Measurements from ENCODE around the gene SMARCD1.
"Not testable (repeated sequence)": the region's sequence is repeated elsewhere in the genome, so short reads cannot be mapped to it uniquely, and the experiment has no call there.

The SMARCD1 gene

DNA sequence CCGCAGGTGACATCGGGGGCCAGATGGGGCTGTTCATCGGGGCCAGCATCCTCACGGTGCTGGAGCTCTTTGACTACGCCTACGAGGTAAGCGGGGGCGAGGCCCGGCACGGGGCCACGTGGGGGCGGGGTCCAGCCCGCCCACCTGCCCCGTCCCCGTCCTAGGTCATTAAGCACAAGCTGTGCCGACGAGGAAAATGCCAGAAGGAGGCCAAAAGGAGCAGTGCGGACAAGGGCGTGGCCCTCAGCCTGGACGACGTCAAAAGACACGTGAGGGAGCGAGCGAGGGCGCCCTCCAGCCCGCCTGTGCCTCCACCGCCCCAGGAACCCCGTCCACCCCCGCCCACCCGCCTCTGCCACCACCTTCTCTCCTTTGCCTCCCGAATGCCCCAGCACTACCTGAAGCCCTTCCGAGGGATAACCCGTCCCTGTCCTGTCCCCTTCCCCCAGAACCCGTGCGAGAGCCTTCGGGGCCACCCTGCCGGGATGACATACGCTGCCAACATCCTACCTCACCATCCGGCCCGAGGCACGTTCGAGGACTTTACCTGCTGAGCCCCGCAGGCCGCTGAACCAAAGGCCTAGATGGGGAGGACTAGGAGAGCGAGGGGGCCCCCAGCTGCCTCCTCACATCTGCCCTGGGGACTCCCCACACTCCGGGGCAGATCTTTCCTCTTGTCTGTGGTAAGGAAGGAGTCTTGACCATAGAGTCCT is 3.9 kb upstream of the SMARCD1 start:
- no peak for DNase-seq

DNA sequence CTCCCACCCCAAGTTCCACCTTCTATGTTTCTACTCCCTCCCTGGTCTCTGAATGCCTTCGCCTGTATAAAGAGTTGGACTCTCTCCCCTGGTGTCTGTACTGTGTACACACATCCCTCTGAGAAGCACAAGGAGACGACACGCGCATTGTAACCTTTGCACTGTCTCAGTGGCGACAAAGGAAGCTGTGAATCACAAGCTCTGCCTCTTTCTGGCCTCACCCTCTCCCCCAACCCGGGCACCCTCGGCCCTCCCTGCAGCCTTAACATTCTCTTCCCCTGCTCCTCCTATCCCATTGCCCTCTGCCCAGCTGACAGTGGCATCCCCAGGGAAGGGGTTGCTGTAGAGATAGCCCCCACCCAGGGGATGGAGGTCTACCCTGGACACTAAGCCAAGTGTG is 2.5 kb upstream of the SMARCD1 start:
- no peak for DNase-seq

DNA sequence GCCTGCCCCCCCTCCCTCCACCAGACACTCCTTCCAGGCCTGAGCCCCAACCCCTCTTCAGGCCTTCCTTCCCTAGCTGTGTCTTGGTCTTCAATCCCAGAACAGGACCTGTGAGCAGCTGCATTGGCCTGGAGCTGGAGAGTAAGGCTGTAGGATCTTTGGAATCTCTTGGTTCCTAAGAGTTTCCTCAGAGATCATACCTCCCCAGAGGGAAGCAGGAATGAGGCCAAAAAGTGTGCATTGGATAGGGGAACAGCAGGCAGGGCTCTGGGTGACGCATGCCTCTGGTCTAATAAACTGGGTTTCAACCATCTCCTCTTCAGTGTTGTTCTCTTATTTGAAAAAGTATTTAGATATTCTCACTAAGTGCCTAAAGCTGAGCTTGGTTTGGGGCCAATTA is 1.8 kb upstream of the SMARCD1 start:
- DNase-seq = no peak

DNA sequence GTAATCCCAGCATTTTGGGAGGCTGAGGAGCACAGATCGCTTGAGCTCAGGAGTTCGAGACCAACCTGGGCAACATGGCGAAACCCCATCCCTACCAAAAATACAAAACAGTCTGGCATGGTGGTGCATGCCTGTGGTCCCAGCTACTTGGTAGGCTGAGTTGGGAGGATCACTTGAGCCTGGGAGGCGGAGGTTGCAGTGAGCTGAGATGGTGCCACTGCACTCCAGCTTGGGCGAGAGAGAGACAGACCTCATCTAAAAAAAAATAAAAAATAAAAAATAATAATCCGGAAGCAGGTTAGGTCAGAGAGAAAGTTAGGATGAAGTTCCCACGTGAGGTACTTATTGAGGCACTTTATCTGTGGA is 750 bp upstream of the SMARCD1 start:
- DNase-seq = not testable (repeated sequence)

DNA sequence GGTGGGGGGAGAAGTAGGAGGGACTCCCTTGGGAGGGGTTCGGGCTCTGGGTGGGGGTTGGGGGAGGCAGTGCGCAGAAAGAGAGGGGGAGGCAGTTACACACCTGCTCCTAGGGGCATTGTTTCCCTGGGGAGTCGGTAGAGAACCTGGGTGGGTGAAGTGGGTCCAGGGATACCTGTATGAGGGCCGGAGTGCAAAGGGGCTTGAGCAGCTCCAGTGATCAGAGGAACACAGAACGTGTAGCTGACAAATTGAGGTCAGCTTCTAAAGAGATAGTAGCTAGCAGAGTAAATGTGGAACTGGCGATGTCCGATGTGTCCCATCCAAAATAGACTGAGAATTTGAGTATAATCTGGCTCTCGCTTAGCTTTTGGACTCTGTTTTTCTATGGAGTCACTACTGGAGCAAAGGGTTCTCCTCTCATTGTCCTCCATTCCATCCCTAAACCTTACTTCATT is 502 bp downstream of the SMARCD1 start:
- DNase-seq = no peak

DNA sequence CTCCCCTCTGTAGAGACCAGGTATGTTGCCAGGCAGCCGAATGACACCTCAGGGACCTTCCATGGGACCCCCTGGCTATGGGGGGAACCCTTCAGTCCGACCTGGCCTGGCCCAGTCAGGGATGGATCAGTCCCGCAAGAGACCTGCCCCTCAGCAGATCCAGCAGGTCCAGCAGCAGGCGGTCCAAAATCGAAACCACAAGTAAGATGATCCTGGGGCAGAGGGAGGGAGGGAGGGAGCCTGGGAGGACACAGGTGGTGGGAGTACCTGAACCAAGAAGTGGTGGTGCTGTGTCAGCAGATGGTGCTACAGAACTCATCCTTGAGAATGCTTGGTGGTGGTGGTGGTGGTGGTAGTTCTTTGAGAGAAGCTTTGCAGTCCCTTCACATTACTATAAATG is 1.0 kb downstream of the SMARCD1 start:
- no peak for DNase-seq

GRCh38 chr12:50087151-50087550 is 2.0 kb downstream of the SMARCD1 start:
- no peak for DNase-seq

DNA sequence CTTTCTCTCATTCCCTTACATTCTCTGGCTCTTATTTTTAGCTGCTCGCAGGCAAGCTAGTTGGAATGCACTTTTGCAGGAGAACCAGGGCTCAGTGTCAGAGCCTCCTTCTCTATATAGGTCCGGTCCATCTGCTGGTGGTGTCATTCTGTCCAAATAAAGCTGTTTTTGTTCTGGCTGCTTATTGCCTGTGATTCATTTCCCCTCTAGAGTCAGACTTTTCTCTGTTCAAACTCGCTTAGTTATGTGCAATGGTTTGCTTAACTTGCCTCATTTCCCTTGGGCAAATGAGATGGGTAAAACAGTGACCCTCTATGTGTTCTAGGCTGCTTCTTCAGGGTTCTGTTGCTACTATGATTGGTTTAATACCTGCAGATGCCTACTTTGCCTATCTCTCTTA is 2.9 kb downstream of the SMARCD1 start:
- no peak for DNase-seq

DNA sequence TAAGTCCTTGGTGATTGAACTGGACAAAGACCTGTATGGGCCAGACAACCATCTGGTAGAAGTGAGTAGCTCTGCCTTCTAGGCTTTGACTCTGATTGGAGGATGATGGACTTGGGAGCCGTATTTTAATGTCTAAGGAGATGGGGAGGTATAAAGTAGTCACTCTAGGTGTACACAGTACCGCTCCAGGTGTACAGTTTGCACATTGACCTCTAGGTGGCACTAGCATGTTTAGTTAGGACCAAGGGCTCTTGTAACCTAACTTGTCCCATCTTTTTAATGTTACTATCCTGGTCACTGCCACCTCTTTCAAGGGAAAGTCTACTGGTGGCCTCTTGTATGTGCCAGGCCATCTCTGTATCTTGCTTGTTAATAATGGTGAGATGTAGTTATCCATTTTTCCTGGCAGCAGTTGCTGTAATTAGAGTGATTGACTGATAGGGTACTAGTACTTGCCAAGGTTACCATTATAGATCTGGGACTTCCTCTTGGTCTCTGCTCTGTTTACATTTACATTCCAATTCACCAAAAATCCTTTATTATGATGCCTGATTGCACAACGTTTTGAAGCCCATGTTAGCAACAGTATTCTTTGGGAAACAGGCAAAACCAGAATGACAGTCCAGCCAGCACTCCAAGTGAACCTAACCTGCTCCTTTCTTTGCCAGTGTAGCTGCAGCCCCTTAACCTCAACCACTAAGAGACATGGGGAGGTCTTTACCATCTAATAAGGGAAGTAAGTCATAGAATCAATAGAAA is 3.6 kb downstream of the SMARCD1 start:
- no peak for DNase-seq

GRCh38 chr12:50089730-50090129 is 4.6 kb downstream of the SMARCD1 start:
- no peak for DNase-seq

DNA sequence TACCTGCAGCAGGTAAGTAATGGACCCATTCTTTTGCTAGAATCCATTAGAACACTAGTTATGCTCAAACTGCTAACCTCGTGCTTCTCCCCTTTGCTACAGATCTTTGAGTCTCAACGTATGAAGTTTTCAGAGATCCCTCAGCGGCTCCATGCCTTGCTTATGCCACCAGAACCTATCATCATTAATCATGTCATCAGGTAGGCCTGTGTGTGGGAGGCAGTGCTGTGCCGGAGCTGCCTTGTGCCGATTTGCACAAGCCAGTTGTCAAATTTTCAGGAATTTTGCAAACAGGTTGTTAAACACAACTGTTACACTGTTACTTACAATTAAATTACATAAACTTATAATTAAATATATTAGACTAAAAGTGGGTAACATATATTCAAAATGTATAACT is 5.2 kb downstream of the SMARCD1 start:
- no peak for DNase-seq

- no peak for DNase-seq
Measured at GRCh38 chr12:50097952-50098351, 12.8 kb downstream of the SMARCD1 start.

GRCh38 chr12:50099302-50100008 is 14.3 kb downstream of the SMARCD1 start:
- DNase-seq = no peak

DNA sequence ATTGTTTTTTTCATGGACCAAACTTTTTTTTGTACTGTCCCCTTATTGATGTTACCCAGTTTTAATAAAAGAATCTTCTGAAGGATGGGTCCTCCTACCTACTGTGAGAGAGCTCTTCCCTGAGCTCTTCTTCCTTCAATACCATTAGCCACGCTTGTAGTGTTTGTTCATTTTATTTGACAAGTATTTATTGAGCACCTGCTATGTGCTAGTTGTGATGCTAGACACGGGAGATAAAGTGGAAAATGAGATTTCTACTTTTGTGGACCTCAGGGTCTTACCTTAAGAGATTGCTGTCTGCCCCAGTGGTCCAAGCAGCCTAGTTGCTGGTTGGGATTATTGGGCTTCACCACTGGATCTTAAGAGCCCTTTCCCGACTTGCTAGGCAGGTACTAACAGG is 15.4 kb downstream of the SMARCD1 start:
- no peak for DNase-seq

- DNase-seq = no peak
Measured at GRCh38 chr12:50101663-50102062, 16.5 kb downstream of the SMARCD1 start.

DNA sequence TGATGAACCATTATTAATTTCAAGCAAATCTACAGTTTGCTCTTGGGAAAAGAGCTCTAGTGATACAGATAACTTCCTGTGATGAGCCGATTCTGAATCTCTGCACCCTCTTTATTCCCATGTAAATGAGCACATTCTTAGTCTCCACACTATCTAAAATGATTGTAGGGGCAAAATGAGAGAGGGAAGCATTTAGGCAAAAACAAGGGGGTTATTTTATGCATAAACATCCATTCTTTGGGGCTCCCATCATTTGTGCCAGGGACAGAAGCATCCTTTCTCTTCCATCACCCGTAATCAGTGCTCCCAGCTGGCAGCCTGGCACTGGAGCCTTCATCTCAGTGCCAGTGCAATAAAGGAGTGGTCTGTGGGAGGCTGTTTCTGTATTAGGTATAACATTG is 17.0 kb downstream of the SMARCD1 start:
- no peak for DNase-seq

- DNase-seq = no peak
Measured at GRCh38 chr12:50102646-50103309, 17.6 kb downstream of the SMARCD1 start.

GRCh38 chr12:50103351-50103750 is 18.2 kb downstream of the SMARCD1 start:
- no peak for DNase-seq

DNA sequence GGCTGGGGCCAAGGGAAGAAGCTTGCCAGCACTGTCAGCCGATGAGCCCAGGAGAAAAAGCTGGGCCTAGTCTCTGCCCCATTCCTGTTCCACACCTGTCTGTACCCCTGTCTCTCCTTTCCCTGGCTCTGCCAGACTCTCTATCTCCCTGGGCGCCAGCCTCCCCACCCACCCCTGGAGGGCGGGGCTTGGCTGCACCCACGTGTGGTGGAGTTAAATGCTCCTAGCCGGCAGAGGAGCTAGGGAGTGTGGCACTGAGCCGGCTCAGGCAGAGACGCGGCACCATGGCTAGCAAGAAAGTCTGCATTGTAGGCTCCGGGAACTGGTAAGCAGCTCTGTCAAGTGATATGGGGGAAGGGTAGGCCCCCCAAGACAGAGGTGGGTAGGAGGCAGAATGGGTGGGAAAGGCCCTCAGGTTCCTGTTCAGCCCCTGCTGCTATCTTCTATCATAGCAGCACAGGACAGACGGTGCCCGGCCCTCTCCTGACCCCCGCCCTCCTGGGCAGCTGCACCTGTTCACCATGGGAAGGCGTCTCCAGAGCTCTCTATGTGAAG is 18.7 kb downstream of the SMARCD1 start, which contains the start of gene GPD1:
Gene GPD1, plus strand, starts transcription at position 242 of the 555 bp plus-strand sequence. Its CDS starts 43 bp downstream, at position 285.
- DNase-seq = no peak

DNA sequence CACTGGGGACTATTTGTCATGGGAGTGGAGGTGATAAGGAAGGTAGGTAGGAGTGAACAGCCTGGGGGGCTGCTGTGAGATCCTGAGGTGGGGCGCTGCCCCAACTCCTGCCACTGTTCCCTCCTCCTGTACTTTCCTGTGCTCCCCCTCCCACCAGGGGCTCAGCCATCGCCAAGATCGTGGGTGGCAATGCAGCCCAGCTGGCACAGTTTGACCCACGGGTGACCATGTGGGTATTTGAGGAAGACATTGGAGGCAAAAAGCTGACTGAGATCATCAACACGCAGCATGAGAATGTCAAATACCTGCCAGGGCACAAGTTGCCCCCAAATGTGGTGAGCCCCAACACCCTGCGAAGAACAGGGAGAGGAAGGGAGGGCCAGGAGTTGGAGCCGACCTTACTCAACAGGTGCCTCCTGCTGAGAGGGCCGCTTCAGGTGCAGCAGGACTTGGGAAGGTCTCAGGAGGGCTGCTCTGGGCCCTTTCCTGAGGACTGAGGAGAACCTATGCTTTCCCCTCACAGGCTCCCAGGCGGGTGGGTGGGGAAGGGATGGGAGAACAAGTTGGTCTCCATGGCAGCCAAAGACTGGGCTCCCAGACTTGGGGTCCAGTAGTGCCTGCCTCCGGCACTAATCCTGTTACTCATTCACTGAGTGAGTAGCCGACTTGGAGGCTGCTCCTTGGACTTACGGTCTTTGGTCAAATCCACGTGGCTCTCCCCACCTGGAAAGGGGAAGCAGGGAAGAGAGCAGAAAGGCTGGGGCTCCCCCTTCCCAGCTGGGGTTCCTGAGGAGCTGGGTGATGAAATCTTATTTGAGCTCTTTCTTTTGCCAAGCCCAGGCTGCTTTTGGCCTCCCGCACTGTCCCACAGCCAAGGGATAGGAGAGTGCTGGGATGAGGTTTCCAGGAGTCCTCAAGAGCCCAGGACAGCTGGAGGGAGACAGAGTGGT is 19.6 kb downstream of the SMARCD1 start:
- DNase-seq = no peak

GRCh38 chr12:50105913-50106450 is 20.8 kb downstream of the SMARCD1 start:
- DNase-seq = no peak

Data from NCI-H446 treated with DMSO at 0.1 percent for 48 hours (cell line).